ENCODE measurements around the gene LRRC10B.

The LRRC10B gene

DNA sequence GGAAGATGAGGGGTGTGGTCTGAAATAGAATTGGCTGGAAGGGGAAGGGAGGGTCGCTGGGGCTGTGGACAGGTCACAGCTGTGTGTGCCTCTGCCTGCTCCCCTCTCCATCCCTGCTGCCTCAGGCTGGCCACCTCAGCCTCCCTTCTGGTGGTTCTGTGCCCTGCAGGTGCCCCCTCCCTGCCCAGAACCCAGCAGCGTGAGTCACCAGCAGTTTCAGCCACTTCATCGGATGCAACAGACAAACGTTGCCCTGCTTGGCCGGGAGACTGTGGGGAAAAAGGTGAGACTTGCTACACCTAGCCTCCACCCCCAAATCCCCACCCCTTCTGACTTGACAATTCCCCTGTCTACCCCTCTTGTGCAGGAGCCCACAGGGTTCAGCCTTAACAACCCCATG, 21.8 kb upstream of the LRRC10B start:
- no peak for DNase-seq (ENCODE audit: low read depth in 1 of 2, low spot score in 1 of 2)
- H3K27ac ChIP-seq (replicated peaks), result no peak overlapping the region
- H3K4me3 ChIP-seq (replicated peaks; ENCODE audit: insufficient read depth, low read length), result no peak overlapping the region
- H3K27me3 ChIP-seq (ENCODE audit: insufficient read depth, poor library complexity, severe bottlenecking), result no peaks in the 10 kb centered on the region
- TF ChIP-seq, protein P1, sequence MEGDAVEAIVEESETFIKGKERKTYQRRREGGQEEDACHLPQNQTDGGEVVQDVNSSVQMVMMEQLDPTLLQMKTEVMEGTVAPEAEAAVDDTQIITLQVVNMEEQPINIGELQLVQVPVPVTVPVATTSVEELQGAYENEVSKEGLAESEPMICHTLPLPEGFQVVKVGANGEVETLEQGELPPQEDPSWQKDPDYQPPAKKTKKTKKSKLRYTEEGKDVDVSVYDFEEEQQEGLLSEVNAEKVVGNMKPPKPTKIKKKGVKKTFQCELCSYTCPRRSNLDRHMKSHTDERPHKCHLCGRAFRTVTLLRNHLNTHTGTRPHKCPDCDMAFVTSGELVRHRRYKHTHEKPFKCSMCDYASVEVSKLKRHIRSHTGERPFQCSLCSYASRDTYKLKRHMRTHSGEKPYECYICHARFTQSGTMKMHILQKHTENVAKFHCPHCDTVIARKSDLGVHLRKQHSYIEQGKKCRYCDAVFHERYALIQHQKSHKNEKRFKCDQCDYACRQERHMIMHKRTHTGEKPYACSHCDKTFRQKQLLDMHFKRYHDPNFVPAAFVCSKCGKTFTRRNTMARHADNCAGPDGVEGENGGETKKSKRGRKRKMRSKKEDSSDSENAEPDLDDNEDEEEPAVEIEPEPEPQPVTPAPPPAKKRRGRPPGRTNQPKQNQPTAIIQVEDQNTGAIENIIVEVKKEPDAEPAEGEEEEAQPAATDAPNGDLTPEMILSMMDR (IDR thresholded peaks at IDR 0.05; ENCODE audit: insufficient read depth, low read length), result no peak

DNA sequence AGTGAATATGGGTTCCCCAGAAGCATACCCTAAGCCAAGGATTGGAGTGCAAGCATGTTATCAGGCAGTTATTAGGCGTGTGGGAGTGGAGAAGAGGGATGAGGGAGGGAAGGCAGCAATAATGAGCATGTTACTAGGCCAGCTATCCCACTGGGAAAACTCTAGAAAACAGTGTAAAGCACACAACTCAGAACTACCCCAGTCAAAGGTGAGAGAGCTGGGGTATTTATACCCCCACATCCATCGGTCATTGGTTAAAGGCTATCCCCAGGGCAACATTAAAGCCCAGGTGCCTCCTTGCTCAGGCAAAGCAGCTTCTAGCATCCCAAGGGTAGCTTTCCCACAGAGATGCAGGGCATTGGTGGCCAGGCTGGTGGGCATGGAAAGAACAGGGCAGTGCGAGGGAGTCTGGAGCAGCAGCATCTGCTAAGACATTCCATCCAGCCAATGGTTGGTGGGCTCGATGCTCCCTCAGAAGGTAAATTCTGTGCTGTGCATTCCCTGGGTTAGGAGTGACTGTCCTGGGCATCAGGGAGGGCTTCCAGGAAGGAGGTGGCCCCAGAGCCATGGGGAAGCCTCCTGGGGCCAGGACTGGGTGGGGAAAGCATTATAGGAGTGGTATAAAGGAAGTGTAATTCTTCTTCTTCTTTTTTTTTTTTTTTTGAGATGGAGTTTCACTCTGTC, 21.1 kb upstream of the LRRC10B start:
- TF ChIP-seq POLR2AphosphoS5 (IDR thresholded peaks at IDR 0.05; ENCODE audit: low read depth) (no peak), GABPA (IDR thresholded peaks at IDR 0.05; ENCODE audit: low read depth) (no peak)
- TF ChIP-seq, protein P2, sequence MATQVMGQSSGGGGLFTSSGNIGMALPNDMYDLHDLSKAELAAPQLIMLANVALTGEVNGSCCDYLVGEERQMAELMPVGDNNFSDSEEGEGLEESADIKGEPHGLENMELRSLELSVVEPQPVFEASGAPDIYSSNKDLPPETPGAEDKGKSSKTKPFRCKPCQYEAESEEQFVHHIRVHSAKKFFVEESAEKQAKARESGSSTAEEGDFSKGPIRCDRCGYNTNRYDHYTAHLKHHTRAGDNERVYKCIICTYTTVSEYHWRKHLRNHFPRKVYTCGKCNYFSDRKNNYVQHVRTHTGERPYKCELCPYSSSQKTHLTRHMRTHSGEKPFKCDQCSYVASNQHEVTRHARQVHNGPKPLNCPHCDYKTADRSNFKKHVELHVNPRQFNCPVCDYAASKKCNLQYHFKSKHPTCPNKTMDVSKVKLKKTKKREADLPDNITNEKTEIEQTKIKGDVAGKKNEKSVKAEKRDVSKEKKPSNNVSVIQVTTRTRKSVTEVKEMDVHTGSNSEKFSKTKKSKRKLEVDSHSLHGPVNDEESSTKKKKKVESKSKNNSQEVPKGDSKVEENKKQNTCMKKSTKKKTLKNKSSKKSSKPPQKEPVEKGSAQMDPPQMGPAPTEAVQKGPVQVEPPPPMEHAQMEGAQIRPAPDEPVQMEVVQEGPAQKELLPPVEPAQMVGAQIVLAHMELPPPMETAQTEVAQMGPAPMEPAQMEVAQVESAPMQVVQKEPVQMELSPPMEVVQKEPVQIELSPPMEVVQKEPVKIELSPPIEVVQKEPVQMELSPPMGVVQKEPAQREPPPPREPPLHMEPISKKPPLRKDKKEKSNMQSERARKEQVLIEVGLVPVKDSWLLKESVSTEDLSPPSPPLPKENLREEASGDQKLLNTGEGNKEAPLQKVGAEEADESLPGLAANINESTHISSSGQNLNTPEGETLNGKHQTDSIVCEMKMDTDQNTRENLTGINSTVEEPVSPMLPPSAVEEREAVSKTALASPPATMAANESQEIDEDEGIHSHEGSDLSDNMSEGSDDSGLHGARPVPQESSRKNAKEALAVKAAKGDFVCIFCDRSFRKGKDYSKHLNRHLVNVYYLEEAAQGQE (IDR thresholded peaks at IDR 0.05; ENCODE audit: insufficient replicate concordance, low read depth), result no peak
- TF ChIP-seq, protein P1 (IDR thresholded peaks at IDR 0.05; ENCODE audit: insufficient read depth, low read length), result no peak
- Histone ChIP-seq H3K27ac (replicated peaks) (no peak overlapping the region), H3K4me3 (replicated peaks; ENCODE audit: insufficient read depth, low read length) (no peak overlapping the region), H3K27me3 (ENCODE audit: insufficient read depth, poor library complexity, severe bottlenecking) (peaks cover 2% of the 10 kb centered on the region)
- DNase-seq (ENCODE audit: low read depth in 1 of 2, low spot score in 1 of 2), result no peak

DNA sequence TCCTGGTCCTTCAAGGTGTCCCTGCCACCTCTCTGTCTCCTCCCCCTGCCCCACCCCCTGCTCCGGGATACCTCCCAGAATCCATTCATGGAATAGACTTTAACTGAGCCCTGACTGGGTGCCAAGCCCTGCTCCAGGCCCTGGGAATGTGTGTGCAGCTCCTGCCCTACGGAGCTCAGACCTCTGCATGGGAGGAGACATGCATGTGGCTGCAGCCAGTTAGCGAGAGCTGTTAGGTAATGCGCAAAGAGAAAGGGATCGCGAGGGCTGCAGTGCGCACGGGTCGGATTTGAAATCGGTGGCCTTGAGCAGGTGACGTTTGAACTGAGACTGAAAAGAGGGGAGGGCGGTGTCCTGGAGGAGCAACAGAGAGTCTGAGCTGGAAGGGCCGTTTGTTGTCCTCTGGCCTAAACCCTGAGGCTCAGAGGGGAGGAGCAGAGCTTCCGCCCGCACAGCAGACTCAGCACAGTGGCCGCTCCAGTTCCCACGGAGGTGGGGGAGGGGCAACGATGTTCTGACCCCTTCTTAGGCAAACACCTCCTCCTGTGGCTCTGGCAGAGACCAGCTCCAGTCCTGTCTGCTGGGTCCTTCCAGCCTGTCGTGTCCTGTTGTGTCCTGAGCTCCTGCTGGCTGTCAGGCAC, 19.8 kb upstream of the LRRC10B start:
- no peak for DNase-seq (ENCODE audit: low read depth in 1 of 2, low spot score in 1 of 2)
- H3K27me3 ChIP-seq (ENCODE audit: insufficient read depth, poor library complexity, severe bottlenecking), result peaks cover 2% of the 10 kb centered on the region
- TF ChIP-seq SPI1 (IDR thresholded peaks at IDR 0.05; ENCODE audit: borderline replicate concordance, low read depth), result no peak
- TF ChIP-seq, protein P2 (IDR thresholded peaks at IDR 0.05; ENCODE audit: insufficient replicate concordance, low read depth), result no peak
- TF ChIP-seq, protein P1 (IDR thresholded peaks at IDR 0.05; ENCODE audit: insufficient read depth, low read length), result no peak
- TF ChIP-seq POLR2AphosphoS5 (IDR thresholded peaks at IDR 0.05; ENCODE audit: low read depth), result no peak
- no peak for TF ChIP-seq GABPA (IDR thresholded peaks at IDR 0.05; ENCODE audit: low read depth)
- no peak overlapping the region for H3K27ac ChIP-seq (replicated peaks)
- H3K4me3 ChIP-seq (replicated peaks; ENCODE audit: insufficient read depth, low read length), result no peak overlapping the region
